NCI-H82 treated with DMSO at 0.1 percent for 48 hours (cell line): ENCODE measurements around the gene LGALS12.
"Not testable (repeated sequence)": the region's sequence is repeated elsewhere in the genome, so short reads cannot be mapped to it uniquely, and the experiment has no call there.

ENCODE experiments used
- DNase-seq: peaks from one replicate; lab custom pipeline; 2025; ENCODE audit not compliant: unreplicated experiment; lab: John Stamatoyannopoulos, UW

Gene LGALS12

GRCh38 chr11:63504933-63505586 lies 824 bp upstream of the LGALS12 start:
- DNase-seq, result no peak

DNA sequence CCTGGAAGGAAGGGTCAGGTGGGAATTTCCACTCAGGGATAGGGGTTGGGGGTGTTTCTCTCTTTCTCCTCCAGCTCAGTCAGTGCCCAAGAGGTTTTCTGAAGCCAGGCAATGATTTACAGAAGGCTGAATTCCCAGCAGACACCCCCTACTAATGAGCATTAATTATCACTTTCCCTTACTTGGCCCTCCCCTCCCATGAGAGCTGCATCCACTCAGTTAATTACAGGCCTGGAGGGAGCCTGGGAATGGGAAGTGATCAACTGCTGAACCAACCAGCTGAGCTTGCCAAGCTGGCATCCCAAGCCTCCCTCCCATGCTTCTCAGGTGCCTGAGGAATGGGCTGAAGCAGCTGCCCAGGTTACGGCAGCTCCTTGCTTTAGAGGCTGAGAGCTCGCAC lies 992 bp downstream of the LGALS12 start:
- no peak for DNase-seq

GRCh38 chr11:63507511-63507910 lies 1.6 kb downstream of the LGALS12 start:
- no peak for DNase-seq

DNA sequence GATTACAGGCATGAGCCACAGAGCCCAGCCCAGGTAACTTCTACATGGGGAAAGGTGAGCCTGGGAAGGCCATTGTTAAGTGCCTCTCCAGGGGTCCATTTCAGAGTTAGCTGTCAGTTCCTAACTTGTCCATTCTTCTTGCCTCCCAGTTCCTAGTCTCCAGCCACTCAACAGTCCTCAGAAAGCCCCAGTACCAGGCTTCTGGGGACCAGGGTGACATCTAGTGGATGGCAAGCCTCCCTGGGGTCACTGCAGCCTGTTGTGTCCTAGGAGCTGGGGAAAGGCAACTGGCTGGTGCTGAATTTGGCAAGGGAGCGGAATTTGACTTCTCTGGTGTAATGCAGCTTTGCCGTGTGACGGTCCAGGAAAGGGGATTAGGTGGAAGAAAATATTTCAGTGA lies 2.1 kb downstream of the LGALS12 start:
- DNase-seq, result no peak

DNA sequence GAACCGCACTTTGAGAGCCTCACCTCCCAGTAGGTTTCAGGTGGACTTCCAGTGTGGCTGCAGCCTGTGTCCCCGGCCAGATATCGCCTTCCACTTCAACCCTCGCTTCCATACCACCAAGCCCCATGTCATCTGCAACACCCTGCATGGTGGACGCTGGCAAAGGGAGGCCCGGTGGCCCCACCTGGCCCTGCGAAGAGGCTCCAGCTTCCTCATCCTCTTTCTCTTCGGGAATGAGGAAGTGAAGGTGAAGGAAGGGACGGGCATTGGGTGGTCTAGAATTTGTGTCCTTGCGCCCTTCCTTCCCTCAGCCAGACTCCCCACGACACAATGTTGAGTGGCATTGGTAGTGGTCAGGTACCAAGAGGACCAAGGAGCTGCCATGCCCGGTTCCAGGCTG lies 2.9 kb downstream of the LGALS12 start:
- DNase-seq, result no peak

DNA sequence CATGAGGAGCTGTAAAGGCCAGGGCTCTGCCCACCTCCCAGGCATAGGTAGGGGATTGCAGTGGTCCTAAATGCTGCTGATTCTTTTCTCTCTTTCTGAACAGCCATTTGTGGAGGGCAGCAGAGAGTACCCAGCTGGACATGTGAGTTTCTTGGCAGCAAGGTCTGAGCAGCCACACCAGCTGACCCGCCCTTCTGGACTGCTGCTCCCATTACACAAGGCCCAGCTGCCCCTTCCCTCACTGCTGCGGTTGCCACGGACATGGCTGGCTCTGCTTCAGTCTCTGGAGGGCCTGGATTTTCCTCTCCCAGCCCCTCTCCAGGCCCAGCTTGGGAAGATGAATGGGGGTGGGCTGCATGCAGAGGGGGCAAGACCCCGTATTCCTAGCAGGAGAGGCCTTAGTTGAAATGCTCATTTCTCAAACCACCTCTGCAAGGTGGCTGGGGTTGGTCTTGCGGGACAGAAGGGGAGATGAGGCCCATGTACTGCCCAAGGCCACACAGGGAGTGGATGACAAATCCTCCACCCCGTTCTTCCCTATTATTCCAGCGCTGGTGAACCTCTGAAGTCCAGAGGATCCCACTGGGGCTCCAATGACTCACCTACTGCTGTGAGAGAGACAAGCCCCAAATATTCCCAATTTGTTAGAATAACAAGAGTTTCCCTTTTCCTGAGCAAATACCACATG lies 4.6 kb downstream of the LGALS12 start:
- DNase-seq, result no peak

- DNase-seq, result no peak
These were observed 5.3 kb downstream of the LGALS12 start for GRCh38 chr11:63511048-63511748.

- DNase-seq, result no peak
These were observed 6.9 kb downstream of the LGALS12 start for GRCh38 chr11:63512816-63513215.

- no peak for DNase-seq
These were observed 10.2 kb downstream of the LGALS12 start for GRCh38 chr11:63516109-63516508.

GRCh38 chr11:63517156-63517555 lies 11.3 kb downstream of the LGALS12 start:
- DNase-seq, result no peak

GRCh38 chr11:63518548-63518947 lies 12.7 kb downstream of the LGALS12 start:
- DNase-seq, result no peak

DNA sequence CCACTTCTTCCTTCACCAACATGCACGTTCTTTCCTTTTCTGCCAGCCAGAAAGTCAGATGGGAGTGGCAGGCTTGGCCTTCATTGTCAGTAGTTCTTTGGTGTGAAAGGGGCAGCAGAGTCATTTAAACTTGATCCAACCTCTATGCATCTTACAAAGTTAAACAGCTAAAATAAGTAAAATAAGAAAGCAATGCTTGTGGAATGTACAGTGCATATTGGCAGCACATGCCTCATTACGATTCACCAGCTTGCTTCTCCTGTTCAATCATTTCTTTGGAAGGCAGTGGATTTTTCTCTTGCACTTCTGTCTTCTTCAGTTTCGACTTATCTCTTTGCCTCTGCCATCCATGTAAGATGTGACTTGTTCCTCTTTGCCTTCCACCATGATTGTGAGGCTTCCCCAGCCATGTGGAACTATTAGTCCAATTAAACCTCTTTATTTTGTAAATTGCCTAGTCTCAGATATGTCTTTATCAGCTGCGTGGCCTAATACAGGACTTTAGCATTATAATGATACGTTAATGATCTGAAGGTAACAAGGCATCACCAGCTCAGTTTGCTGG lies 14.8 kb downstream of the LGALS12 start:
- DNase-seq, result no peak

DNA sequence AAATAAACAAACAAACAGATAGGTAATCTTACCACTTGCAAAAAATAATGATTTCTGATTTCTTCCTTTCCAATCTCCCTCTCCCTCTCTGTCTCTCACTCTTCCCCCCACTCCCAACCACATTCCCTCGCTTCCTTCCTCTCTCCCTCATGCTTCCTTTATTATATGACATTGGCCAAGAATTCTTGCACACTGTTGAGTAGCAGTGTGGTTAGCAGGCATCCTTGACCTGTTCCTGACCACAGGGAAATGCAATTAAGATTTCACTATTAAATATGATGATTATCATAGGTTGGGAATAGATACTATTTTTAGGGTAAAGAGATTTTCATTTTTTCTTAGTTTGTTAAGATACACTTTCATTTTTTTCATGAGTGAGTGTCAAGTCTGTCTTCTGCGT lies 16.0 kb downstream of the LGALS12 start:
- DNase-seq, result no peak

- no peak for DNase-seq
These were observed 17.3 kb downstream of the LGALS12 start for GRCh38 chr11:63523151-63523550.

DNA sequence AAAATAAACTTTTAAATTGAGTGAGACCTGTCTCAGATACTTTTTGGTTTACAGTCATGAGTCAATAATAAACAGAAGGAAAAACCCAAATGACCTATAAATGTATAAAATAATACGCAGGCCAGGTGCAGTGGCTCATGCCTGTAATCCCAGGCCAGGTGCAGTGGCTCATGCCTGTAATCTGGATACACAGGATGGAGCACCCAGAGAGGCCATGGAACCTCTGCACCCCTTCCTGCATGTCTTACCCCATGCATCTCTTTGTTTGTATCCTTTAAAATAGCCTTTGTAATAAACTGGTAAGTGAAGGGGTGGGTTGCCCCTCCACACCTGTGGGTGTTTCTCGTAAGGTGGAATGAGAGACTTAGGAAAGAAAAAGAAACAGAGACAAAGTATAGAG lies 21.8 kb downstream of the LGALS12 start:
- DNase-seq, result no peak

DNA sequence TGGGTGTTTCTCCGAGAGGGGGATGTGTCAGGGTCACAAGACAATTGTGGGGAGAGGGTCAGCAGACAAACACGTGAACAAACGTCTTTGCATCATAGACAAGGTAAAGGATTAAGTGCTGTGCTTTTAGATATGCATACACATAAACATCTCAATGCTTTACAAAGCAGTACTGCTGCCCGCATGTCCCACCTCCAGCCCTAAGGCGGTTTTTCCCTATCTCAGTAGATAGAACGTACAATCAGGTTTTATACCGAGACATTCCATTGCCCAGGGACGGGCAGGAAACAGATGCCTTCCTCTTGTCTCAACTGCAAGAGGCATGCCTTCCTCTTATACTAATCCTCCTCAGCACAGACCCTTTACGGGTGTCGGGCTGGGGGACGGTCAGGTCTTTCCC lies 22.3 kb downstream of the LGALS12 start:
- not testable (repeated sequence) for DNase-seq

DNA sequence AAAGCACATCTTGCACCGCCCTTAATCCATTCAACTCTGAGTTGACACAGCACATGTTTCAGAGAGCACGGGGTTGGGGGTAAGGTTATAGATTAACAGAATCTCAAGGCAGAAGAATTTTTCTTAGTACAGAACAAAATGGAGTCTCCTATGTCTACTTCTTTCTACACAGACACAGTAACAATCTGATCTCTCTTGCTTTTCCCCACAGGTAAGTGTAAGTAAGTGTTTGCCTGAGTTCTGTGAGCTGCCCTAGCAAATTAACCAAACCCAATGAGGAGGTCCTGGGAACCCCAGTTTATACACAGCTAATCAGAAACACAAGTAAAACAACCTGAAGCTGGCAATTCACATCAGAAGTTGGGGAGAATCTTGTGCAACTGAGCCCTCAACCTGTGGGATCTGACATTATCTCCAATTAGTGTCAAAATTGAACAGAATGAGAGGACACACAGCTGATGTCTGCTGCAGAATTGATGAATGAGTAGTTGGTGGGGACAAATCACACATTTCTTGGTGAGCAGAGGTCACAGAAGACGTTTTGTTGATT lies 22.9 kb downstream of the LGALS12 start:
- not testable (repeated sequence) for DNase-seq

DNA sequence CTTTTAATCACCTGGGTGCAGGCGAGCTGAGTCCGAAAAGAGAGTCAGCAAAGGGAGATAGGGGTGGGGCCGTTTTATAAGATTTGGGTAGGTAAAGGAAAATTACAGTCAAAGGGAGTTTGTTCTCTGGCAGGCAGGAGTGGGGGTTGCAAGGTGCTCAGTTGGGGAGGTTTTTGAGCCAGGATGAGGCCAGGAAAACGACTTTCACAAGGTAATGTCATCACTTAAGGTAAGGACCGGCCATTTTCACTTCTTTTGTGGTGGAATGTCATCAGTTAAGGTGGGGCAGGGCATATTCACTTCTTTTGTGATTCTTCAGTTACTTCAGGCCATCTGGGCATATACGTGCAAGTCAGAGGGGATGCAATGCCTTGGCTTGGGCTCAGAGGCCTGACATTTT lies 23.5 kb downstream of the LGALS12 start:
- not testable (repeated sequence) for DNase-seq

- DNase-seq, result no peak
These were observed 24.1 kb downstream of the LGALS12 start for GRCh38 chr11:63530021-63530420.

- not testable (repeated sequence) for DNase-seq
These were observed 25.3 kb downstream of the LGALS12 start for GRCh38 chr11:63531074-63531792.

DNA sequence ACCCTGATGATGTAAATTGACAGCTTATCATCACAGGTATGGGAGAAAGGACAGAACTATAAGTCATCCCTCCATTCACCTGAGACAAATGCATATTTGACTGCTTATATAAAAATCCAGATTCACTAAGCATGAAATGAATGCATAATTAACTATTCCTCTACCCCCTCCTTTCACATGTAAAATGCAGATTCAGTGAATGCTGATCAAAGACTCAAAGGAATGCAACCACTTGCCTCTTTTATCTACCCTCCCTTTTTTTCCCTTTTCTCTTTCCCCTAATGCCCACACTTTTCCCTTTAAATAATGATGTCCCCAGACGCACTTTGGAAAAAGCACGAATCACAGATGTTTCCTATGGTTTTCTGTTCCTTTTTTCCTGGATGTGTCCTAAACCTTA lies 26.2 kb downstream of the LGALS12 start:
- no peak for DNase-seq
